C4-2B (cell line): ENCODE results near the gene RPIA.

Experiments
- ZFX ChIP-seq: fragments of 450-650 bp; IDR thresholded peaks from 2 replicates; pipeline ENCODE4 v1.6.1; 2017
- TF ChIP-seq, protein P1 (sequence below): fragments of 450-650 bp; conservative IDR thresholded peaks from 2 replicates; pipeline ENCODE4 v1.5.1; 2017; ENCODE audit warnings: mild to moderate bottlenecking

DNA sequence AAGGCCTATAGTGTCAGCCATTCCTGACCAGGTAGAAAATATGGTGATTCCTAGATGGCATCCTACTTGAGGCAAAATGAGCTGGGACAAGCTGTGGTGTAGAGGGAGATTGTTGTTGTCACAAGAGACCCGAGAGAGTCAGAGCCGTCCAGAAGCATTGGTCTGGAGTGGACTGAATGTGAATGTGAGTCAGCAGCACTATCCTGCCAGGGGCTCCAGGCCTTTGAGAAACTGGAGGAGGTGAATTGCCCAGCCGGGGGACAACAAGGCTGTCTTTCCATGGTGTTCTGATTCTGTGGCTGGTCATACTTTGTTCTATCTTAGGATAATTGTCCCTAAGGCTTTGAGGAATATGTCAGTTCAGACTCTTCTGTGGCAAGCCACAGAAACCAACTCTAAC, 34.8 kb upstream of the RPIA start:
- TF ChIP-seq, protein P1, sequence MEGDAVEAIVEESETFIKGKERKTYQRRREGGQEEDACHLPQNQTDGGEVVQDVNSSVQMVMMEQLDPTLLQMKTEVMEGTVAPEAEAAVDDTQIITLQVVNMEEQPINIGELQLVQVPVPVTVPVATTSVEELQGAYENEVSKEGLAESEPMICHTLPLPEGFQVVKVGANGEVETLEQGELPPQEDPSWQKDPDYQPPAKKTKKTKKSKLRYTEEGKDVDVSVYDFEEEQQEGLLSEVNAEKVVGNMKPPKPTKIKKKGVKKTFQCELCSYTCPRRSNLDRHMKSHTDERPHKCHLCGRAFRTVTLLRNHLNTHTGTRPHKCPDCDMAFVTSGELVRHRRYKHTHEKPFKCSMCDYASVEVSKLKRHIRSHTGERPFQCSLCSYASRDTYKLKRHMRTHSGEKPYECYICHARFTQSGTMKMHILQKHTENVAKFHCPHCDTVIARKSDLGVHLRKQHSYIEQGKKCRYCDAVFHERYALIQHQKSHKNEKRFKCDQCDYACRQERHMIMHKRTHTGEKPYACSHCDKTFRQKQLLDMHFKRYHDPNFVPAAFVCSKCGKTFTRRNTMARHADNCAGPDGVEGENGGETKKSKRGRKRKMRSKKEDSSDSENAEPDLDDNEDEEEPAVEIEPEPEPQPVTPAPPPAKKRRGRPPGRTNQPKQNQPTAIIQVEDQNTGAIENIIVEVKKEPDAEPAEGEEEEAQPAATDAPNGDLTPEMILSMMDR = no peak
- no peak for TF ChIP-seq ZFX
